H9 (cell line): Measurements from ENCODE around the gene TH. TPM values are rescaled to one million over a fixed set of nuclear protein-coding genes. Genes with fewer than 3 reads are reported as not detected.

Experiments
- DNase-seq: peaks from one replicate; pipeline ENCODE4 v3.0.0-alpha.2; 2017
- H2AFZ ChIP-seq: one replicate; pipeline ENCODE4 v1.6.1; 2013; ENCODE audit warnings: mild to moderate bottlenecking, low read length, control low read depth, moderate library complexity
- H2AK5ac ChIP-seq: 2 replicates; pipeline ENCODE4 v1.6.1; 2013; ENCODE audit warnings: low read length, control low read depth, mixed read lengths; ENCODE audit not compliant: insufficient read length
- H2BK120ac ChIP-seq: one replicate; pipeline ENCODE4 v1.6.1; 2013; ENCODE audit warnings: low read depth, mild to moderate bottlenecking, low read length, control low read depth, inconsistent platforms; ENCODE audit not compliant: poor library complexity, severe bottlenecking
- H2BK12ac ChIP-seq: 2 replicates; pipeline ENCODE4 v1.6.1; 2013; ENCODE audit warnings: low read length, control low read depth, mixed read lengths, low read depth; ENCODE audit not compliant: insufficient read length
- H2BK15ac ChIP-seq: 2 replicates; pipeline ENCODE4 v1.6.1; 2013; ENCODE audit warnings: low read depth, low read length, control low read depth
- H2BK20ac ChIP-seq: one replicate; pipeline ENCODE4 v1.6.1; 2013; ENCODE audit warnings: low read depth, mild to moderate bottlenecking, low read length, control low read depth, inconsistent platforms; ENCODE audit not compliant: poor library complexity, severe bottlenecking
- H2BK5ac ChIP-seq: 2 replicates; pipeline ENCODE4 v1.6.1; 2013; ENCODE audit warnings: low read length, control low read depth, mixed read lengths; ENCODE audit not compliant: insufficient read length
- H3K14ac ChIP-seq: 2 replicates; pipeline ENCODE4 v1.6.1; 2013; ENCODE audit warnings: low read length, control low read depth; ENCODE audit not compliant: insufficient read depth
- H3K18ac ChIP-seq: 2 replicates; pipeline ENCODE4 v1.6.1; 2013; ENCODE audit warnings: low read depth, mild to moderate bottlenecking, mixed read lengths, low read length, control low read depth; ENCODE audit not compliant: insufficient read length
- H3K23ac ChIP-seq: 2 replicates; pipeline ENCODE4 v1.6.1; 2013; ENCODE audit warnings: low read length, control low read depth, mixed read lengths, low read depth; ENCODE audit not compliant: insufficient read length
- H3K23me2 ChIP-seq: 2 replicates; pipeline ENCODE4 v1.6.1; 2013; ENCODE audit warnings: low read depth, mild to moderate bottlenecking, mixed read lengths, low read length, control low read depth; ENCODE audit not compliant: insufficient read length, poor library complexity, severe bottlenecking
- H3K27ac ChIP-seq: 2 replicates; pipeline ENCODE4 v1.5.1; 2013; ENCODE audit warnings: low read length, control low read depth, mixed read lengths, low read depth; ENCODE audit not compliant: insufficient read length
- H3K27me3 ChIP-seq: 2 replicates; pipeline ENCODE4 v1.6.1; 2013; ENCODE audit warnings: low read length, control low read depth, inconsistent platforms; ENCODE audit not compliant: insufficient read depth
- H3K4ac ChIP-seq: 2 replicates; pipeline ENCODE4 v1.6.1; 2013; ENCODE audit warnings: low read depth, mild to moderate bottlenecking, control low read depth, inconsistent platforms, low read length, moderate library complexity
- H3K4me1 ChIP-seq: 2 replicates; pipeline ENCODE4 v1.6.1; 2013; ENCODE audit warnings: low read length, control low read depth, inconsistent platforms; ENCODE audit not compliant: insufficient read depth
- H3K4me2 ChIP-seq: 2 replicates; pipeline ENCODE4 v1.6.1; 2013; ENCODE audit warnings: low read length, control low read depth, mixed read lengths; ENCODE audit not compliant: insufficient read length, insufficient read depth
- H3K56ac ChIP-seq: 2 replicates; pipeline ENCODE4 v1.6.1; 2013; ENCODE audit warnings: low read depth, mild to moderate bottlenecking, mixed read lengths, low read length, control low read depth; ENCODE audit not compliant: insufficient read length
- H3K79me1 ChIP-seq: 2 replicates; pipeline ENCODE4 v1.6.1; 2013; ENCODE audit warnings: low read depth, mild to moderate bottlenecking, moderate library complexity, low read length, control low read depth, inconsistent platforms; ENCODE audit not compliant: insufficient read depth, poor library complexity, severe bottlenecking
- H3K79me2 ChIP-seq: 2 replicates; pipeline ENCODE4 v1.6.1; 2013; ENCODE audit warnings: low read length, control low read depth, inconsistent platforms; ENCODE audit not compliant: insufficient read depth
- H3K9ac ChIP-seq: 2 replicates; pipeline ENCODE4 v1.6.1; 2013; ENCODE audit warnings: low read length, control low read depth, mixed read lengths; ENCODE audit not compliant: insufficient read length; ENCODE audit errors: extremely low read depth
- H3K9me3 ChIP-seq: one replicate; pipeline ENCODE4 v1.6.1; 2013; ENCODE audit warnings: low read depth, low read length, inconsistent platforms; ENCODE audit not compliant: control insufficient read depth
- H3T11ph ChIP-seq: one replicate; pipeline ENCODE4 v1.6.1; 2013; ENCODE audit warnings: mild to moderate bottlenecking, low read length, control low read depth, inconsistent platforms
- H4K20me1 ChIP-seq: one replicate; pipeline ENCODE4 v1.6.1; 2013; ENCODE audit not compliant: control insufficient read depth, insufficient read length, insufficient read depth
- H4K5ac ChIP-seq: 2 replicates; pipeline ENCODE4 v1.6.1; 2013; ENCODE audit warnings: low read depth, mild to moderate bottlenecking, mixed read lengths, low read length, control low read depth; ENCODE audit not compliant: insufficient read length
- H4K8ac ChIP-seq: replicated peaks from 2 replicates; pipeline ENCODE4 v1.6.1; 2013; ENCODE audit warnings: low read length, control low read depth, mixed read lengths, low read depth; ENCODE audit not compliant: insufficient read length
- H4K91ac ChIP-seq: 2 replicates; pipeline ENCODE4 v1.6.1; 2013; ENCODE audit warnings: low read depth, mild to moderate bottlenecking, moderate library complexity, mixed read lengths, low read length, control low read depth; ENCODE audit not compliant: insufficient read length
- H3K27ac Mint-ChIP-seq, 3 experiments: 2 replicates in 2 of 3; 3 replicates in 1 of 3; pipeline ENCODE4 v1.8.0; 2020 to 2021; ENCODE audit warnings: mixed read lengths in 3 of 3, mild to moderate bottlenecking in 1 of 3, moderate library complexity in 1 of 3
- H3K27me3 Mint-ChIP-seq: 2 replicates; pipeline ENCODE4 v1.8.0; 2021; ENCODE audit warnings: low read depth, mild to moderate bottlenecking, moderate library complexity, mixed read lengths
- H3K36me3 Mint-ChIP-seq, 3 experiments: 2 replicates in 2 of 3; 3 replicates in 1 of 3; pipeline ENCODE4 v1.8.0; 2020 to 2021; ENCODE audit warnings: low read depth in 3 of 3, mixed read lengths in 3 of 3; ENCODE audit not compliant: insufficient read depth in 1 of 3
- H3K4me1 Mint-ChIP-seq, 2 experiments: 2 replicates each; pipeline ENCODE4 v1.8.0; 2020; ENCODE audit warnings: mixed read lengths in 2 of 2
- H3K4me3 Mint-ChIP-seq, 2 experiments: 2 replicates in 1 of 2; 3 replicates in 1 of 2; pipeline ENCODE4 v1.8.0; 2020 to 2021; ENCODE audit warnings: mild to moderate bottlenecking in 2 of 2, mixed read lengths in 2 of 2, moderate library complexity in 1 of 2
- H3K9me3 Mint-ChIP-seq, 2 experiments: 2 replicates in 1 of 2; 3 replicates in 1 of 2; pipeline ENCODE4 v1.8.0; 2020; ENCODE audit warnings: mild to moderate bottlenecking in 2 of 2, mixed read lengths in 2 of 2, moderate library complexity in 1 of 2
- WGBS: extraction: QIAGEN DNeasy Blood & Tissue Kit; methylation state at CpG from one replicate; pipeline ENCODE4 v1.1.7; 2013; ENCODE audit warnings: missing lambda C conversion rate, low lambda C conversion rate, mixed read lengths; ENCODE audit not compliant: insufficient read length; ENCODE audit errors: extremely low coverage; 5-methylcytosine and 5-hydroxymethylcytosine counted together
- total RNA-seq: library from RNA; stranded (reverse); gene quantifications from 2 replicates; pipeline ENCODE4 v1.2.1, GENCODE V29; 2021
- TF ChIP-seq, protein P1 (sequence below): fragments of 200-600 bp; sonication (generic); conservative IDR thresholded peaks from 3 replicates; pipeline ENCODE4 v1.8.0; 2021; ENCODE audit warnings: antibody characterized with exemption, mild to moderate bottlenecking

TH gene
- total RNA-seq, 1 experiment from 2014 or later = not detected

- TF ChIP-seq, protein P1, sequence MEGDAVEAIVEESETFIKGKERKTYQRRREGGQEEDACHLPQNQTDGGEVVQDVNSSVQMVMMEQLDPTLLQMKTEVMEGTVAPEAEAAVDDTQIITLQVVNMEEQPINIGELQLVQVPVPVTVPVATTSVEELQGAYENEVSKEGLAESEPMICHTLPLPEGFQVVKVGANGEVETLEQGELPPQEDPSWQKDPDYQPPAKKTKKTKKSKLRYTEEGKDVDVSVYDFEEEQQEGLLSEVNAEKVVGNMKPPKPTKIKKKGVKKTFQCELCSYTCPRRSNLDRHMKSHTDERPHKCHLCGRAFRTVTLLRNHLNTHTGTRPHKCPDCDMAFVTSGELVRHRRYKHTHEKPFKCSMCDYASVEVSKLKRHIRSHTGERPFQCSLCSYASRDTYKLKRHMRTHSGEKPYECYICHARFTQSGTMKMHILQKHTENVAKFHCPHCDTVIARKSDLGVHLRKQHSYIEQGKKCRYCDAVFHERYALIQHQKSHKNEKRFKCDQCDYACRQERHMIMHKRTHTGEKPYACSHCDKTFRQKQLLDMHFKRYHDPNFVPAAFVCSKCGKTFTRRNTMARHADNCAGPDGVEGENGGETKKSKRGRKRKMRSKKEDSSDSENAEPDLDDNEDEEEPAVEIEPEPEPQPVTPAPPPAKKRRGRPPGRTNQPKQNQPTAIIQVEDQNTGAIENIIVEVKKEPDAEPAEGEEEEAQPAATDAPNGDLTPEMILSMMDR = no peak
- H3K27me3 Mint-ChIP-seq = peaks cover 53% of the 10 kb centered on the region
- H3K4ac ChIP-seq = no peak overlapping the region
- no peak overlapping the region for H3K23ac ChIP-seq
- peak overlapping the region in 1 of 3 experiments; percentile 24; a peak in 1 of 7 replicates for H3K27ac Mint-ChIP-seq
- no peaks in the 10 kb centered on the region for H3K79me1 ChIP-seq
- H2AK5ac ChIP-seq = no peak overlapping the region
- H3K9me3 Mint-ChIP-seq = no peaks in the 10 kb centered on the region
- H4K5ac ChIP-seq = no peak overlapping the region
- H3K36me3 Mint-ChIP-seq = no peaks in the 10 kb centered on the region
- no peak overlapping the region for H3K18ac ChIP-seq
- WGBS = no CpG with 5 or more reads among the region's 11 CpGs
- H4K91ac ChIP-seq = no peak overlapping the region
- no peak overlapping the region for H2BK12ac ChIP-seq
- H3K4me1 Mint-ChIP-seq = peaks cover 19 to 22% of the 10 kb centered on the region in 2 experiments
- H3K23me2 ChIP-seq = no peaks in the 10 kb centered on the region
- no peak overlapping the region for H3K14ac ChIP-seq
- no peak overlapping the region for H3K56ac ChIP-seq
- H2BK20ac ChIP-seq = no peak overlapping the region
- H2AFZ ChIP-seq = no peak overlapping the region
- no peaks in the 10 kb centered on the region for H4K20me1 ChIP-seq
- H3K4me2 ChIP-seq = no peak overlapping the region
- peak overlapping the region in 1 of 2 experiments; percentile 61; a peak in 3 of 5 replicates for H3K4me3 Mint-ChIP-seq
- H2BK15ac ChIP-seq = no peak overlapping the region
- DNase-seq = no peak
- no peak overlapping the region for H4K8ac ChIP-seq
- no peak overlapping the region for H2BK120ac ChIP-seq
- no peaks in the 10 kb centered on the region for H3K9me3 ChIP-seq
- H3K4me1 ChIP-seq = peaks cover 3% of the 10 kb centered on the region; the same call in 1 of the 2 replicates
- H2BK5ac ChIP-seq = no peak overlapping the region
- H3T11ph ChIP-seq = no peak overlapping the region
- H3K79me2 ChIP-seq = no peaks in the 10 kb centered on the region
- no peak overlapping the region for H3K9ac ChIP-seq
- peaks cover 1% of the 10 kb centered on the region; the same call in 1 of the 2 replicates for H3K27me3 ChIP-seq
- H3K27ac ChIP-seq = no peak overlapping the region
Observed at GRCh38 chr11:2213890-2214526, 42.4 kb upstream of the TH start.
